Cardiac muscle cell (in vitro differentiated cells and primary cell): ENCODE data around the gene PDCD1. TPM values are rescaled to one million over a fixed set of nuclear protein-coding genes. Genes with fewer than 3 reads are reported as not detected.

Experiments used
- DNase-seq, 2 donors: peaks; one replicate each; pipeline versions ENCODE4 v3.0.0 to v3.0.0-alpha.2; 2010 to 2017; ENCODE audit warnings: low read depth in 1 of 2, low spot score in 1 of 2
- H3K27ac ChIP-seq: fragments of 200-600 bp; sonication (generic); 2 replicates; pipeline ENCODE4 v1.5.1; 2016
- H3K27me3 ChIP-seq: fragments of 200-600 bp; sonication (generic); 2 replicates; pipeline ENCODE4 v1.6.0; 2016; ENCODE audit warnings: control low read depth
- H3K36me3 ChIP-seq: fragments of 200-600 bp; sonication (generic); 2 replicates; pipeline ENCODE4 v1.5.1; 2016; ENCODE audit warnings: control low read depth
- H3K4me1 ChIP-seq: fragments of 200-600 bp; sonication (generic); 2 replicates; pipeline ENCODE4 v1.8.1; 2017; ENCODE audit warnings: low read depth, mild to moderate bottlenecking, mixed run types
- H3K4me3 ChIP-seq: fragments of 200-600 bp; sonication (generic); 2 replicates; pipeline ENCODE4 v1.5.1; 2016; ENCODE audit warnings: mild to moderate bottlenecking
- H3K9me3 ChIP-seq: fragments of 200-600 bp; sonication (generic); 2 replicates; pipeline ENCODE4 v1.5.1; 2017; ENCODE audit warnings: low read depth, mild to moderate bottlenecking, control low read depth
- polyA plus RNA-seq: library from polyadenylated mRNA; unstranded; fragments of >200 nt; fragmentation: Nextera tagmentation; extraction: Ambion mirVana; gene quantifications from 2 replicates; pipeline ENCODE4 v1.2.1, GENCODE V29; 2016
- total RNA-seq: library from RNA; depleted of rRNA; stranded (reverse); fragments of >200 nt; gene quantifications from 2 replicates; pipeline ENCODE4 v1.2.3, GENCODE V29; 2016
- TF ChIP-seq, protein P1 (sequence below): IDR thresholded peaks from 2 replicates; pipeline ENCODE4 v1.5.1; 2012; ENCODE audit warnings: low read depth, mild to moderate bottlenecking, low read length

Gene PDCD1
- total and polyA plus RNA-seq, 2 experiments from 2014 or later: not detected

DNA sequence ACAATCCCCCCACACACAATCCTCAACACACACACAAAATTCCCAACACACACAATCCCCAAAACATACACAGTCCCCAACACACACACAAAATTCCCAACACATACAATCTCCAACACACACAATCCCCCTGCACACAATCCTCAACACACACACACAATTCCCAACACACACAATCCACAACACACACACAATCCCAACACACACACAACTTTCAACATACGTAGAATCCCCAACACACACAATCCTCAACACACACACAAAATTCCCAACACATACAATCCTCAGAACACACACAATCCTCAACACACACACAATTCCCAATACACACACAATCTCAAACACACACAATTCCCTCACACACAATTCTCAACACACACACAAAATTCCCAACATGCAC is 2.6 kb upstream of the PDCD1 start:
- no peaks in the 10 kb centered on the region for H3K36me3 ChIP-seq
- TF ChIP-seq, protein P1, sequence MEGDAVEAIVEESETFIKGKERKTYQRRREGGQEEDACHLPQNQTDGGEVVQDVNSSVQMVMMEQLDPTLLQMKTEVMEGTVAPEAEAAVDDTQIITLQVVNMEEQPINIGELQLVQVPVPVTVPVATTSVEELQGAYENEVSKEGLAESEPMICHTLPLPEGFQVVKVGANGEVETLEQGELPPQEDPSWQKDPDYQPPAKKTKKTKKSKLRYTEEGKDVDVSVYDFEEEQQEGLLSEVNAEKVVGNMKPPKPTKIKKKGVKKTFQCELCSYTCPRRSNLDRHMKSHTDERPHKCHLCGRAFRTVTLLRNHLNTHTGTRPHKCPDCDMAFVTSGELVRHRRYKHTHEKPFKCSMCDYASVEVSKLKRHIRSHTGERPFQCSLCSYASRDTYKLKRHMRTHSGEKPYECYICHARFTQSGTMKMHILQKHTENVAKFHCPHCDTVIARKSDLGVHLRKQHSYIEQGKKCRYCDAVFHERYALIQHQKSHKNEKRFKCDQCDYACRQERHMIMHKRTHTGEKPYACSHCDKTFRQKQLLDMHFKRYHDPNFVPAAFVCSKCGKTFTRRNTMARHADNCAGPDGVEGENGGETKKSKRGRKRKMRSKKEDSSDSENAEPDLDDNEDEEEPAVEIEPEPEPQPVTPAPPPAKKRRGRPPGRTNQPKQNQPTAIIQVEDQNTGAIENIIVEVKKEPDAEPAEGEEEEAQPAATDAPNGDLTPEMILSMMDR: no peak
- H3K9me3 ChIP-seq: no peaks in the 10 kb centered on the region
- no peak for DNase-seq
- no peaks in the 10 kb centered on the region for H3K27me3 ChIP-seq
- H3K27ac ChIP-seq: no peak overlapping the region
- H3K4me3 ChIP-seq: no peak overlapping the region
- no peaks in the 10 kb centered on the region for H3K4me1 ChIP-seq

DNA sequence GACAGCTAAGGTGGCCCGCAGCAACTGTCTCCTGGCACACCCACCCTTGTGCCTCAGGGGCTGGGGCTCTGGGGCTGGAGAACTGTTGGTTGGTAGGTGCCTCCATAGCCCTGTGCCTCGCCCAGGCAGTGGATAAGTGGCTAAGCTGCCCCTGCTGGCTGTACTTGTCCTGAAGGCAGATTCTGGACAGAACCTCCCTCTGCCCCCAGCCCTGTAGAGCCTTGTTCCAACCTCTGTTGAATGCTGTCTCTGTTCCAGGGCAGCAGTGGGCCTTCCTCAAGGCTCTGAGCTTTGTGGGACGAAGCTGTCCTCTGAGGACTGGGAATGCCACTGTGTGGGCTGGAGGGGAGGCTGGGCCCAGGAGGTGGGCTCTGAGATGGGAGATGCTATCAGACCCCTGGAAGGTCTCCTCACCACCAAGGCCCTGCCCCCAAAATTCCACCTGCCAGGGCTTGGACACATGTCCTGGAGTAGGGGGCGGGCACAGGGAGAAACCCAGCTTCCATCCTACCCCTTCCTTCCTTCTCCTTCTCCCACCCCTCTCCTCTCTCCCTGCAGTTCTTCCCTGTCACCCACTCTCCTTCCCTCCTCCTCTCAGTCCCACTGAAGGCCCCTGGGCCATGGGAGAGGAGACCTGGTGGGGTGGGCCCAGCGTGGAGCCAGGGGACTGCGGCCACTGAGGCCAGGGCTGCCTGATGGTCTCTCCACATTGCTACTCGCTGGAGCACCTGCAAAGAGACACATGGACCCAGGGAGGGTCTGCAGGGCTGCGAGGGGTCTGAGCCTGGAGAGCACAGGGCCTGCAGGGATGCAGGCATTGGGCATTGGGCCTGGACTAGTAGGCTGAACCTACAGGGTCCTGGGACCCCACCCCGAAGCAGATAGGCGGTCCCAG is 1.7 kb upstream of the PDCD1 start:
- Histone ChIP-seq H3K4me1 (no peaks in the 10 kb centered on the region), H3K27ac (no peak overlapping the region), H3K9me3 (no peaks in the 10 kb centered on the region), H3K27me3 (no peaks in the 10 kb centered on the region), H3K4me3 (no peak overlapping the region), H3K36me3 (no peaks in the 10 kb centered on the region)
- TF ChIP-seq, protein P1: no peak
- DNase-seq: no peak

DNA sequence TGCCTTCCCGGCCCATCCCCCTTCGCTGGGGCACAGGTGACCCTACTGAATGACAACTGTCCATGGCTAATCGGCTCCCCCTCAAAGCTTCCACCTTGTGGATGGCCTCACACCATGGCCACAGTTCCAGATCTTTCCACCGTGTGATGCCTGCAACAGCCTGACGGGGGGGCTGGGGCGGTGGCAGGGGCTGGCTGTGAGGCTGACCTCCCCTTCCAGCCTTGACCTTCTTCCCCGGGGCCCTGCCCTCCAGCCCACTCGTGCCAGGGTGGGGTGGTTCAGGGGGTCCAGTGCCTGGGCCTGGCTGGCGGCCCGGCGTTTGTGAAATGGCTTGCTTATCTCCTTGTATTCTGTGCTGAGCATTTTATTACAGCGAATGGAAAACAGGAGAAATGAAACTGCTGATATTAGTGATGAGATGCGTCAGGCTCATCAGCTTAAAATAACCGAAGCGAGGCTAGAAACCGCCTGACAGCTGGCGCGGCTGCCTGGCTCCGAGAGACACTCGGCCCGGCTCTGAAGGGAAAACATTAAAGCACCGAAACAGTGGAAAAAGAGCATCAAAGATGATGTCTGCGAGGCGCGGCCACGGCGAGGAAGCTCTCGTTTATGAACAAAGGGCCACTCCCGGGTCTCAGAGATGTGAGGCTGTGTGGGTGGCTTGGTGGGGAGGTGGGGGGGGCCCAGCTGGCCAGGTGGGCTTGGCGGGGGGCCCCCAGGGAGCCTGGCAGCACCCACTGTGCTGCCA is 916 bp upstream of the PDCD1 start:
- no peak overlapping the region for H3K27ac ChIP-seq
- H3K9me3 ChIP-seq: no peaks in the 10 kb centered on the region
- peak in 1 of 2 donors; percentile 57 for DNase-seq
- no peaks in the 10 kb centered on the region for H3K36me3 ChIP-seq
- TF ChIP-seq, protein P1: peak; percentile 44
- H3K27me3 ChIP-seq: no peaks in the 10 kb centered on the region
- no peaks in the 10 kb centered on the region for H3K4me1 ChIP-seq
- H3K4me3 ChIP-seq: no peak overlapping the region

DNA sequence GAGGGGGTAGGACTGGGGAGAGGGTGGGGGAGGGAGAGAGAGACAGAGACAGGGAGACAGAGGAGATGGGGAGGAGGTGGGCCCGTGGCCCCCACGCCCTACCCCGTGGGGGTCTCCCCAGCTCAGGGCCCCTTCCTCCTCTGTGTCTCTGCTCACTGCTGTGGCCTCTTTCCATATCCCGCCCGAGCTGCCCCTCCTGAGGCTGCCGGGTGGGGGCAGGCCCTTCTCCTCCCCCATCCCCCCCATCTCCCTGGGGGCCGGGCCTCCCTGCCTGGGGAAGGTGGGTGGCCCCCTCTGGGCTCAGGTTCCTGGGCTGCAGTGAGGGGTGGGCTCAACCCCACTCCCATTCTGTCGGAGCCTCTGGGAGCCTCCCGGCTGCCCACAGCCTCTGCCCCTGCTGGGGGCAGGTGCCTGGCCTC is 332 bp upstream of the PDCD1 start:
- Histone ChIP-seq H3K27ac (no peak overlapping the region), H3K4me3 (no peak overlapping the region), H3K4me1 (no peaks in the 10 kb centered on the region), H3K9me3 (no peaks in the 10 kb centered on the region), H3K36me3 (no peaks in the 10 kb centered on the region), H3K27me3 (no peaks in the 10 kb centered on the region)
- TF ChIP-seq, protein P1: no peak
- DNase-seq: no peak

DNA sequence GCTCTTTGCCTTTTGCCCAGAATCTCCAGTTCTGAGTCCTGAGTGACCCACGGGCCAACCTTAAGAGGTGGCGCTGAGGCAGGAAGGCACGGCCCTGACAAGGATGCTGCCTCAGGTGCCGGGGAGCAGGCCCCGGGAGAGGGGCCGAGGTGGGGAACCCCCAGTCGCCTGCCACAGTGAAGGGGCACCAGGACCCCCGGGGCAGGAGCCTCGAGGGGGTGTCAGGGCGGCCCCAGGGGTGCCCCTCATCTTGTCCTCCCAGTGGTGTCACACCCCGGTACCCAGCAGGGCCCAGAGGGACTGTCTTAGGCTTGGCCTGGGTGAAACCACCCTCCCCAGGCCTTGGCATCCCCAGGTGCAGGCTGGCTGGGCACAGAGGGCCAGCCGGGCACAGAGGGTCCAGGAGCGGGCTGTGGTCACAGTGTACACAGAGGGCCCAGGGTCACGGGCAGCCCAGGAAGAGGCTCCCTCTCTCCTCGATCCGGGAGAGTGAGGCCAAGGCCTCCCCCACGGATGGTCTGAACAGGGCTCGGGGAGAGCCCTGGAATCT is 1.0 kb downstream of the PDCD1 start:
- no peaks in the 10 kb centered on the region for H3K9me3 ChIP-seq
- H3K4me1 ChIP-seq: no peaks in the 10 kb centered on the region
- no peaks in the 10 kb centered on the region for H3K36me3 ChIP-seq
- no peak for DNase-seq
- H3K27ac ChIP-seq: no peak overlapping the region
- no peak overlapping the region for H3K4me3 ChIP-seq
- TF ChIP-seq, protein P1: no peak
- H3K27me3 ChIP-seq: no peaks in the 10 kb centered on the region
